Measurements from ENCODE around the gene SLC25A11.
"Not testable (repeated sequence)": the region's sequence is repeated elsewhere in the genome, so short reads cannot be mapped to it uniquely, and the experiment has no call there.

The SLC25A11 gene

DNA sequence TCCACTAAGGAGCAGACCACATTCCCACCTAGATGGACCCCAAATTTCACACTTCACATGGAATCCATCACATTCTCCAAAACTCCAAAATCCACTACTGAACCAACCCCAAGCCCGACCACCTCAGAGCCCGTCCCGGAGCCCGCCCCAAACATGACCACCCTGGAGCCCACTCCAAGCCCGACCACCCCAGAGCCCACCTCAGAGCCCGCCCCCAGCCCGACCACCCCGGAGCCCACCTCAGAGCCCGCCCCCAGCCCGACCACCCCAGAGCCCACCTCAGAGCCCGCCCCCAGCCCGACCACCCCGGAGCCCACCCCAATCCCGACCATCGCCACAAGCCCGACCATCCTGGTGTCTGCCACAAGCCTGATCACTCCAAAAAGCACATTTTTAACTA, 6.2 kb downstream of the SLC25A11 start:
- in situ Hi-C loops (cut with HindIII; ENCODE audit: low pct_ligation_motif_present, low pct_unique_long_range_greater_than_20kb, low sequenced_read_pairs), result no loop called here
- DNase-seq, result no peak

DNA sequence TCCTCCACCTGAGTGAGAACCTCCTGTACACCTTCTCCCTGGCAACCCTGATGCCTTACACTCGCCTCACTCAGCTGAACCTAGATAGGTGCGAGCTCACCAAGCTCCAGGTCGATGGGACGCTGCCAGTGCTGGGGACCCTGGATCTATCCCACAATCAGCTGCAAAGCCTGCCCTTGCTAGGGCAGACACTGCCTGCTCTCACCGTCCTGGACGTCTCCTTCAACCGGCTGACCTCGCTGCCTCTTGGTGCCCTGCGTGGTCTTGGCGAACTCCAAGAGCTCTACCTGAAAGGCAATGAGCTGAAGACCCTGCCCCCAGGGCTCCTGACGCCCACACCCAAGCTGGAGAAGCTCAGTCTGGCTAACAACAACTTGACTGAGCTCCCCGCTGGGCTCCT, 7.1 kb downstream of the SLC25A11 start:
- in situ Hi-C loops (cut with HindIII; ENCODE audit: low pct_ligation_motif_present, low pct_unique_long_range_greater_than_20kb, low sequenced_read_pairs), result no loop called here
- DNase-seq, result no peak

GRCh38 chr17:4931963-4932362, 7.9 kb downstream of the SLC25A11 start, which contains the start of gene GP1BA:
Gene GP1BA (plus strand): TSS chr17:4932277. CDS start chr17:4932605, 328 bp downstream.
- DNase-seq, result no peak
- in situ Hi-C loops (cut with HindIII; ENCODE audit: low pct_ligation_motif_present, low pct_unique_long_range_greater_than_20kb, low sequenced_read_pairs), result no loop called here

DNA sequence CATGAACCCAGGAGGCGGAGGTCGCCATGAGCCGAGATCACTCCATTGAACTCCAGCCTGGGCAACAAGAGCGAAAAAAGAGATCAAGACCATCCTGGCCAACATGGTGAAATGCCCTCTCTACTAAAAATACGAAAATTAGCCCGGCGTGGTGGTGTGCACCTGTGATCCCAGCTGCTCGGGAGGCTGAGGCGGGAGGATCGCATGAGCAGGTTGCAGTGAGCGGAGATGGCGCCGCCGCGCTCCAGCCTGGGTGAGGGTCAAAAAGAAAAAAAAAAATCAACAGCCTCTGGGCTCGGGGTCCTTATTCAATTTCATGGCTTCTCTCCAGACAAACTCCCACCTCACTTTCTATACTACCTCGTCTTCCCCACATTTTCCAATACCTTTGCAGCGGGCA, 11.0 kb downstream of the SLC25A11 start:
- DNase-seq, result no peak
- in situ Hi-C loops (cut with HindIII; ENCODE audit: low pct_ligation_motif_present, low pct_unique_long_range_greater_than_20kb, low sequenced_read_pairs), result no loop called here

DNA sequence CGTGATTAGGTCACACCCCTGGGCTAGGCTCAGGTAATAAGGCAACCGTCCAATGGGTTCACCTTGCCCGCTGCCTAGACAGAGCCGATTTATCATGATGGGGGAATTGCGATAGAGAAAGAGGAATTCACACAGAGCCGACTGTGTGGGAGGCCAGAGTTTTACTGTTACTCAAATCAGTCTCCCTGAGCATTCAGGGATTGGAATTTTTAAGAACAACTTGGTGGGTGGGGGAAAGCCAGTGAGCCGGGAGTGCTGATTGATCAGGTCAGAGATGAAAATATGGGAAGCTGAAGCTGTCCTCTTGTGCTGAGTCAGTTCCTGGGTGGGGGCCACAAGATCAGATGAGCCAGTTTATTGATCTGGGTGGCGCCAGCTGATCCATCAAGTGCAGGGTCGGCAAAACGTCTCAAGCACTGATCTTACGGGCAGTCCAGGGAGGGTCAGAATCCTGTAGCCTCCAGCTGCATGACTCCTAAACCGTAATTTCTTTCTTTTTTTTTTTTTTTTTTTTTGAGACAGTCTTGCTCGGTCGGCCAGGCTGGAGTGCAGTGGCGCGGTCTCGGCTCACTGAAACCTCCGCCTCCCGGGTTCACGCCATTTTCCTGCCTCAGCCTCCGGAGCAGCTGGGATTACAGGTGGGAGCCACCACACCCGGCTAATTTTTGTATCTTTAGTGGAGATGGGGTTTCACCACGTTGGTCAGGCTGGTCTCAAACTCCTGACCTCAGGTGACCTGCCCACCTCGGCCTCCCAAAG, 13.1 kb downstream of the SLC25A11 start:
- DNase-seq; in situ Hi-C loops (cut with HindIII; ENCODE audit: low pct_ligation_motif_present, low pct_unique_long_range_greater_than_20kb, low sequenced_read_pairs): not testable (repeated sequence)

DNA sequence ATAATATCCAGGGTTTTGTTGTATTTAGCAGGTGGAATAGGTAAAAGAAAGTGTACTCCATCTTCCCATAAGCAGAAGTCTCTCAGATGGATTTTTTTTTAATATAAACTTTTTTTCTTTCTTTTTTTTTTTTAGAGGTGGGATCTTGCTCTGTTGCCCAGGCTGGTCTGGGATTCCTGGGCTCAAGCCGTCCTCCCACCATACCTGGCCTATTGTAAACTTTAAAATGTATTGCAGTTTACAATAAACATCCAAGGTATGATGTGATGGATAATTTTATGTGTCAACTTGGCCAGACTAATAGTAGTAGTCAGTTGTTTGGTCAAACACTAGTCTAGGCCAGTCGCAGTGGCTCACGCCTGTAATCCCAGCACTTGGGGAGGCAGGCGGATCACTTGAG, 18.5 kb downstream of the SLC25A11 start:
- in situ Hi-C loops (cut with HindIII; ENCODE audit: low pct_ligation_motif_present, low pct_unique_long_range_greater_than_20kb, low sequenced_read_pairs), result no loop called here
- DNase-seq, result no peak

DNA sequence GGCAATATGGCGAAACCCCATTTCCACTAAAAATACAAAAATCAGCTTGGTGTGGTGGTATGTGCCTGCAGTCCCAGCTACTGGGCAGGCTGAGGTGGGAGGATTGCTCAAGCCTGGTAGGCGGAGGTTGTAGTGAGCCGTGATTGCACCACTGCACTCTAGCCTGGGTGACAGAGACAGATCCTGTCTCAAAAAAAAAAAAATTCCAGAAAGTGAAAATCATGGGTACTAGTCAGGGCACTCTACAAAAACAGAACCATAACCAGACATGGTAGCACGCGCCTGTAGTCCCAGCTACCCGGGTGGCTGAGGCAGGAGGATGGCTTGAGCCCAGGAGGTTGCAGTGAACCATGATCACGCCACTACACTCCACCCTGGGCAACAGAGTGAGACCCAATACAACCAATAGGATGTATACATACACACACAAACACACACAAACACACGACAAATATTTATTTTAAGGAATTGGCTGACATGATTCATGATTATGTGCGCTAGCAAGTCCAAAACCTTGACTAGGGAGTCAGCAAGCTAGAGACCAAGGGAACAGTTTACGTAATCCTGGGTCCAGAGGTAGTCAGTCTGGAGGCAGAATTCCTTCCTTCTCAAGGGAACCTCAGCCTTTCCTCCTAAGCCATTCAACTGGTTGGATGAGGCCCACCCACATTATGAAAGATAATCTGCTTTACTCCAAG, 19.3 kb downstream of the SLC25A11 start:
- in situ Hi-C loops (cut with HindIII; ENCODE audit: low pct_ligation_motif_present, low pct_unique_long_range_greater_than_20kb, low sequenced_read_pairs), result no loop called here
- DNase-seq, result no peak

- no peak for DNase-seq
- in situ Hi-C loops (cut with HindIII; ENCODE audit: low pct_ligation_motif_present, low pct_unique_long_range_greater_than_20kb, low sequenced_read_pairs), result no loop called here
These were observed 20.3 kb downstream of the SLC25A11 start for GRCh38 chr17:4919511-4920047.

- in situ Hi-C loops (cut with HindIII; ENCODE audit: low pct_ligation_motif_present, low pct_unique_long_range_greater_than_20kb, low sequenced_read_pairs); DNase-seq: not testable (repeated sequence)
These were observed 25.3 kb downstream of the SLC25A11 start for GRCh38 chr17:4914551-4914950.

DNA sequence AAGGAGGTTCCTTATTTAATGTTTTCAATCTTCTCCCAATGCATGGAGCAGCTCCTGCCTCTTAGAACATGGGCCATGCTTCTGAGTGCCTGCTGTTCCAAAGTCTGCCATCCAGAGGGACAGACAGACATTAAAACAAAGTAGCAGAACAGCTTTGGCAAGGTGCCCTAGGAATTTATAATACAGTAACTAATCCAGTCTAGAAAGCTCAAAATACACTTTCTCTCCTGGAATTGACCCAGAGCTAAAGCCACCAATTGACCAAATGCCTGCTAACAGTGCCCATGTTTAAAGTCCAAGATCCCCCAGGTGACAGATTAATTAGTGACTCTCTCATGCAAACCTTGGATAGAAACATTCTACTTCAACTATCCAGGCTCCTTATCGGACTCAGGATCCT, 25.9 kb downstream of the SLC25A11 start:
- in situ Hi-C loops (cut with HindIII; ENCODE audit: low pct_ligation_motif_present, low pct_unique_long_range_greater_than_20kb, low sequenced_read_pairs), result no loop called here
- DNase-seq, result peak; percentile 20

GRCh38 chr17:4908711-4909496, 30.9 kb downstream of the SLC25A11 start:
- peak; percentile 87 for DNase-seq
- in situ Hi-C loops (cut with HindIII; ENCODE audit: low pct_ligation_motif_present, low pct_unique_long_range_greater_than_20kb, low sequenced_read_pairs), result no loop called here

DNA sequence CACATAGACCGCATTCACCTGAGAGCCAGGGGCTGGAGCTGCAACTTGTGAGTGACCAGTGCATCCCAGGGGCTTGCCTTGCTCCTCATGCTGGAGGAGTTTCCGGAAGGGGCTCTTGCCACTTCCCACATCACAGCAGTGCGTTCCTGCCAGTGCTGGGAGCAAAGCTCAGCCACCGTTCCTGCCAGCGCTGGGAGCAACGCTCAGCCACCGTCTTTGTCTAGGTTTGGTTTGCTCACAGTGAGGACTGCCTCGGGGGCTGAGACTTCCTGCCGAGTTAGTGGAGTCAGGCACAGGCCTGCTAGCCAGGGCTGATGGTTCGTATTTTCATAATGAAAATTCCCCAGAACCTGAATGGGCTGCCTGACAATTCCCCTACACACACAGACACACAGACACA, 31.5 kb downstream of the SLC25A11 start:
- in situ Hi-C loops (cut with HindIII; ENCODE audit: low pct_ligation_motif_present, low pct_unique_long_range_greater_than_20kb, low sequenced_read_pairs), result no loop called here
- no peak for DNase-seq

- DNase-seq; in situ Hi-C loops (cut with HindIII; ENCODE audit: low pct_ligation_motif_present, low pct_unique_long_range_greater_than_20kb, low sequenced_read_pairs): not testable (repeated sequence)
These were observed 33.2 kb downstream of the SLC25A11 start for GRCh38 chr17:4906642-4907041.

- peak; percentile 76 for DNase-seq
- in situ Hi-C loops (cut with HindIII; ENCODE audit: low pct_ligation_motif_present, low pct_unique_long_range_greater_than_20kb, low sequenced_read_pairs), result no loop called here
These were observed 36.6 kb downstream of the SLC25A11 start, which contains the start of gene CHRNE for GRCh38 chr17:4903051-4903818. Gene CHRNE (minus strand): TSS chr17:4903098. CDS start chr17:4903063, 35 bp downstream.

DNA sequence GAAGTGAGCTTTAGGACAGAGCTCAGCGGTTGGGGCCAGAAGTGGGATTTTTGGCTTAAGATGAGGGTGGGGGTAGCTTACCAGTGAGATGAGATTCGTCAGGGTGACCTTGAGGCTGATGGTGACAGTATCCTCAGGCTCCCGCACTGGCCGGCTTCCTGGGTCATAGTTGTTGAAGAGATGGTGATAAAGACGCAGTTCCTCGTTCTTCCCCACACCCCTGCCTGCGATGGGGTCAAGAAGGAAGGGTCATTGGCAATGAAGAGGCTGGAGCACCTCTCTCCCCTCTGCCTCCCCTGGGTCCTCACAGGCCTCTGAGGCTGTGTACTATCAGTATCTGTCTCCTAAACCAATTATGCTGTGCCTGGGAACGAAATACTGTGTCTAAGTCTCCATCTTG, 37.3 kb downstream of the SLC25A11 start:
- in situ Hi-C loops (cut with HindIII; ENCODE audit: low pct_ligation_motif_present, low pct_unique_long_range_greater_than_20kb, low sequenced_read_pairs), result no loop called here
- DNase-seq, result no peak

- in situ Hi-C loops (cut with HindIII; ENCODE audit: low pct_ligation_motif_present, low pct_unique_long_range_greater_than_20kb, low sequenced_read_pairs), result no loop called here
- no peak for DNase-seq
These were observed 38.0 kb downstream of the SLC25A11 start for GRCh38 chr17:4901648-4902344.

DNA sequence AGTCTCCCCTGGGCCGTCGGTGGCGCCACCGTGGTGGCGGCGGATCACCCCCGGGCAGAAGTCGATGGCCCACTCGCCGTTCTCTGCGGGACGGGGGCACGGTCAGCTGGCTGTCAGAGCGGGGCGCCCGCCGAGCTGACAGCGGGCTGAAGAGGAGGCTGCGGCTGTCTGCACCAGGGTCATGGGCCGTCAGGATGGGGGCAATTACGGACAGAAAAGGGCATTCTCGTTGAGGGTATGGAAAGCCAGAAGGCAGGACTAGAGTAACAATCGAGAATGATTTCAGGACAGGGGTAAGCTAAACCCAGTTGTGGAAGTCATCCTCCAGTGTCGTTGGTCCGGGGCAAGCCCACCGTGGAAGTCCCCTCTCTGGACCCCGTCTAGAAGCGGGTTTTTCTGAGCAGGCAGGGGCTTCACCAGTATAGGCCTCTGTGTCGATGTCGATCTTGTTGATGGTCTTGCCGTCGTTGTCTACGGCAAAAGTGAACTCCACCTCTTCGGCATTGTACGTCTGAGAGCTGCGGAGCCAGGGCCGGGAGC, 38.7 kb downstream of the SLC25A11 start:
- DNase-seq, result no peak
- in situ Hi-C loops (cut with HindIII; ENCODE audit: low pct_ligation_motif_present, low pct_unique_long_range_greater_than_20kb, low sequenced_read_pairs), result no loop called here

All from ACHN (cell line).